Measurements from ENCODE around the gene ATF3.

ATF3 gene

GRCh38 chr1:212568978-212569537 lies 39.5 kb upstream of the ATF3 start:
- Histone ChIP-seq H3K27ac (ENCODE audit: low read depth, low read length) (no peak overlapping the region), H3K9me2 (replicated peaks; ENCODE audit: control insufficient read depth, low read length) (no peaks in the 10 kb centered on the region)

GRCh38 chr1:212574732-212575131 lies 33.8 kb upstream of the ATF3 start:
- H3K79me2 ChIP-seq (ENCODE audit: control insufficient read depth, low read length), result no peaks in the 10 kb centered on the region
- H4K20me1 ChIP-seq (ENCODE audit: control insufficient read depth, insufficient read depth, low read depth, low read length), result no peaks in the 10 kb centered on the region
- H3K4me1 ChIP-seq (ENCODE audit: control insufficient read depth, low read length), result no peaks in the 10 kb centered on the region
- no peak overlapping the region for H3K4me3 ChIP-seq (ENCODE audit: low read length)
- H3K9me3 ChIP-seq (ENCODE audit: control insufficient read depth, insufficient read depth, low read length), result no peaks in the 10 kb centered on the region
- no peaks in the 10 kb centered on the region for H3K9me2 ChIP-seq (replicated peaks; ENCODE audit: control insufficient read depth, low read length)
- TF ChIP-seq, protein P1, sequence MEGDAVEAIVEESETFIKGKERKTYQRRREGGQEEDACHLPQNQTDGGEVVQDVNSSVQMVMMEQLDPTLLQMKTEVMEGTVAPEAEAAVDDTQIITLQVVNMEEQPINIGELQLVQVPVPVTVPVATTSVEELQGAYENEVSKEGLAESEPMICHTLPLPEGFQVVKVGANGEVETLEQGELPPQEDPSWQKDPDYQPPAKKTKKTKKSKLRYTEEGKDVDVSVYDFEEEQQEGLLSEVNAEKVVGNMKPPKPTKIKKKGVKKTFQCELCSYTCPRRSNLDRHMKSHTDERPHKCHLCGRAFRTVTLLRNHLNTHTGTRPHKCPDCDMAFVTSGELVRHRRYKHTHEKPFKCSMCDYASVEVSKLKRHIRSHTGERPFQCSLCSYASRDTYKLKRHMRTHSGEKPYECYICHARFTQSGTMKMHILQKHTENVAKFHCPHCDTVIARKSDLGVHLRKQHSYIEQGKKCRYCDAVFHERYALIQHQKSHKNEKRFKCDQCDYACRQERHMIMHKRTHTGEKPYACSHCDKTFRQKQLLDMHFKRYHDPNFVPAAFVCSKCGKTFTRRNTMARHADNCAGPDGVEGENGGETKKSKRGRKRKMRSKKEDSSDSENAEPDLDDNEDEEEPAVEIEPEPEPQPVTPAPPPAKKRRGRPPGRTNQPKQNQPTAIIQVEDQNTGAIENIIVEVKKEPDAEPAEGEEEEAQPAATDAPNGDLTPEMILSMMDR (IDR thresholded peaks at IDR 0.05; ENCODE audit: low read depth, low read length, poor library complexity, severe bottlenecking), result no peak
- TF ChIP-seq EZH2phosphoT487 (IDR thresholded peaks at IDR 0.05; ENCODE audit: borderline replicate concordance, low read length), result no peak
- no peak overlapping the region for H3K27ac ChIP-seq (ENCODE audit: low read depth, low read length)
- no peak overlapping the region for H3K4me2 ChIP-seq (ENCODE audit: low read length)
- H3K36me3 ChIP-seq (ENCODE audit: control insufficient read depth, low read length), result no peaks in the 10 kb centered on the region
- peaks cover 10% of the 10 kb centered on the region for H3K27me3 ChIP-seq (ENCODE audit: control insufficient read depth, low read length)
- H3F3A ChIP-seq (ENCODE audit: control insufficient read depth, insufficient read depth), result no peaks in the 10 kb centered on the region

More at GRCh38 chr1:212568978-212569537, 39.5 kb upstream of the ATF3 start:
- Histone ChIP-seq H3K9me3 (ENCODE audit: control insufficient read depth, insufficient read depth, low read length) (no peaks in the 10 kb centered on the region), H3K4me3 (ENCODE audit: low read length) (no peak overlapping the region), H3K4me1 (ENCODE audit: control insufficient read depth, low read length) (peaks cover 11% of the 10 kb centered on the region), H3K79me2 (ENCODE audit: control insufficient read depth, low read length) (no peaks in the 10 kb centered on the region), H4K20me1 (ENCODE audit: control insufficient read depth, insufficient read depth, low read depth, low read length) (no peaks in the 10 kb centered on the region), H3F3A (ENCODE audit: control insufficient read depth, insufficient read depth) (no peaks in the 10 kb centered on the region), H3K36me3 (ENCODE audit: control insufficient read depth, low read length) (no peaks in the 10 kb centered on the region), H3K4me2 (ENCODE audit: low read length) (no peak overlapping the region), H3K27me3 (ENCODE audit: control insufficient read depth, low read length) (peaks cover 39% of the 10 kb centered on the region)
- TF ChIP-seq EZH2phosphoT487 (IDR thresholded peaks at IDR 0.05; ENCODE audit: borderline replicate concordance, low read length), result no peak
- TF ChIP-seq, protein P1 (IDR thresholded peaks at IDR 0.05; ENCODE audit: low read depth, low read length, poor library complexity, severe bottlenecking), result no peak

GRCh38 chr1:212575333-212575732 lies 33.2 kb upstream of the ATF3 start:
- no peak overlapping the region for H3K4me3 ChIP-seq (ENCODE audit: low read length)
- no peak for TF ChIP-seq EZH2phosphoT487 (IDR thresholded peaks at IDR 0.05; ENCODE audit: borderline replicate concordance, low read length)
- TF ChIP-seq, protein P1 (IDR thresholded peaks at IDR 0.05; ENCODE audit: low read depth, low read length, poor library complexity, severe bottlenecking), result no peak
- H3K9me3 ChIP-seq (ENCODE audit: control insufficient read depth, insufficient read depth, low read length), result no peaks in the 10 kb centered on the region
- H3F3A ChIP-seq (ENCODE audit: control insufficient read depth, insufficient read depth), result no peaks in the 10 kb centered on the region
- no peak overlapping the region for H3K4me2 ChIP-seq (ENCODE audit: low read length)
- H3K36me3 ChIP-seq (ENCODE audit: control insufficient read depth, low read length), result no peaks in the 10 kb centered on the region
- H3K79me2 ChIP-seq (ENCODE audit: control insufficient read depth, low read length), result no peaks in the 10 kb centered on the region
- H3K27ac ChIP-seq (ENCODE audit: low read depth, low read length), result no peak overlapping the region
- no peaks in the 10 kb centered on the region for H4K20me1 ChIP-seq (ENCODE audit: control insufficient read depth, insufficient read depth, low read depth, low read length)
- H3K4me1 ChIP-seq (ENCODE audit: control insufficient read depth, low read length), result no peaks in the 10 kb centered on the region
- peaks cover 10% of the 10 kb centered on the region for H3K27me3 ChIP-seq (ENCODE audit: control insufficient read depth, low read length)
- H3K9me2 ChIP-seq (replicated peaks; ENCODE audit: control insufficient read depth, low read length), result no peaks in the 10 kb centered on the region
